Activated CD4-positive, alpha-beta T cell treated with anti-CD3 and anti-CD28 coated beads, Interleukin-2, amount 50 U/mL, for 48 hours (primary cell): ENCODE measurements around the gene SYNGR2.

Experiments
- DNase-seq, 2 experiments: peaks; one replicate each; pipeline ENCODE4 v3.0.0-alpha.2; 2020

Gene SYNGR2

GRCh38 chr17:78144147-78144719, 24.1 kb upstream of the SYNGR2 start:
- no peak for DNase-seq

GRCh38 chr17:78144736-78145641, 23.4 kb upstream of the SYNGR2 start:
- DNase-seq, result no peak

GRCh38 chr17:78146471-78146869, 21.9 kb upstream of the SYNGR2 start:
- DNase-seq, result no peak

GRCh38 chr17:78146881-78147280, 21.5 kb upstream of the SYNGR2 start:
- DNase-seq, result no peak

- DNase-seq, result no peak
These were observed 20.9 kb upstream of the SYNGR2 start for GRCh38 chr17:78147315-78147998.

- no peak for DNase-seq
These were observed 19.9 kb upstream of the SYNGR2 start for GRCh38 chr17:78148286-78149016.

GRCh38 chr17:78151514-78152008, 16.8 kb upstream of the SYNGR2 start:
- DNase-seq, result no peak

GRCh38 chr17:78154903-78155811, 13.2 kb upstream of the SYNGR2 start:
- DNase-seq, result no peak

- peak in 1 of 2 experiments; percentile 52 for DNase-seq
These were observed 8.7 kb upstream of the SYNGR2 start for GRCh38 chr17:78159575-78160158.

GRCh38 chr17:78163881-78164747, 4.3 kb upstream of the SYNGR2 start:
- DNase-seq, result no peak

- no peak for DNase-seq
These were observed 3.4 kb upstream of the SYNGR2 start for GRCh38 chr17:78164748-78165607.

- DNase-seq, result no peak
These were observed 2.0 kb upstream of the SYNGR2 start for GRCh38 chr17:78166416-78166815.

- DNase-seq, result peak; percentile 67 to 74
These were observed 767 bp downstream of the SYNGR2 start for GRCh38 chr17:78168903-78169793.

- peak in 1 of 2 experiments; percentile 18 for DNase-seq
These were observed 2.6 kb downstream of the SYNGR2 start for GRCh38 chr17:78170692-78171590.

- DNase-seq, result peak in 1 of 2 experiments; percentile 13
These were observed 3.3 kb downstream of the SYNGR2 start for GRCh38 chr17:78171591-78172248.

- peak in 1 of 2 experiments; percentile 19 for DNase-seq
These were observed 4.1 kb downstream of the SYNGR2 start for GRCh38 chr17:78172249-78173051.
